Right renal pelvis (tissue), 4 donors: ENCODE results near the gene GPLD1. TPM values are rescaled to one million over a fixed set of nuclear protein-coding genes. Genes with fewer than 3 reads are reported as not detected.
"Not testable (repeated sequence)": the region's sequence is repeated elsewhere in the genome, so short reads cannot be mapped to it uniquely, and the experiment has no call there.

Source experiments
- DNase-seq, 4 donors: peaks; one replicate each; pipeline ENCODE4 v3.0.0-alpha.2; 2013; ENCODE audit warnings: low read depth in 4 of 4, low spot score in 3 of 4, missing footprints in 1 of 4
- polyA plus RNA-seq, 4 donors: library from polyadenylated mRNA; unstranded; fragments of 120-200 nt; gene quantifications; one replicate each; pipeline ENCODE4 v1.2.1, GENCODE V29; 2013; ENCODE audit not compliant: insufficient read length in 4 of 4

GPLD1 gene
- polyA plus RNA-seq, 4 donors: 2.6 to 3.3 (median 3.0) TPM

- no peak for DNase-seq
Observed at GRCh38 chr6:24426729-24427446, 62.5 kb downstream of the GPLD1 start.

GRCh38 chr6:24425091-24425490 lies 64.3 kb downstream of the GPLD1 start:
- no peak for DNase-seq

- no peak for DNase-seq
Observed at GRCh38 chr6:24419526-24419925, 69.9 kb downstream of the GPLD1 start.

- no peak for DNase-seq
Observed at GRCh38 chr6:24415753-24416152, 73.6 kb downstream of the GPLD1 start.

- not testable (repeated sequence) for DNase-seq
Observed at GRCh38 chr6:24414531-24414930, 74.8 kb downstream of the GPLD1 start.

GRCh38 chr6:24412294-24412693 lies 77.1 kb downstream of the GPLD1 start:
- DNase-seq: no peak

- no peak for DNase-seq
Observed at GRCh38 chr6:24410622-24411021, 78.8 kb downstream of the GPLD1 start.

GRCh38 chr6:24408719-24409410 lies 80.5 kb downstream of the GPLD1 start:
- DNase-seq: no peak

GRCh38 chr6:24405262-24405661 lies 84.1 kb downstream of the GPLD1 start:
- DNase-seq: no peak

- DNase-seq: no peak
Observed at GRCh38 chr6:24403501-24403824, 85.9 kb downstream of the GPLD1 start.

GRCh38 chr6:24402697-24403500 lies 86.5 kb downstream of the GPLD1 start, which contains the start of gene MRS2:
TSS of gene MRS2 (plus strand) at chr6:24402936. CDS start at chr6:24403047, 111 bp downstream.
- DNase-seq: peak; percentile 72 to 82 (median 75)

- no peak for DNase-seq
Observed at GRCh38 chr6:24401458-24401857, 87.9 kb downstream of the GPLD1 start.

GRCh38 chr6:24400045-24401039 lies 89.0 kb downstream of the GPLD1 start:
- DNase-seq: not testable (repeated sequence)

- DNase-seq: no peak
Observed at GRCh38 chr6:24397631-24398030, 91.7 kb downstream of the GPLD1 start.

- DNase-seq: no peak
Observed at GRCh38 chr6:24396824-24397223, 92.6 kb downstream of the GPLD1 start.

- no peak for DNase-seq
Observed at GRCh38 chr6:24394780-24395437, 94.5 kb downstream of the GPLD1 start.

GRCh38 chr6:24394061-24394779 lies 95.2 kb downstream of the GPLD1 start:
- no peak for DNase-seq

GRCh38 chr6:24391756-24392405 lies 97.5 kb downstream of the GPLD1 start:
- DNase-seq: no peak
